HG02981 (cell line): Measurements from ENCODE around the gene SNAP91.
"Not testable (repeated sequence)": the region's sequence is repeated elsewhere in the genome, so short reads cannot be mapped to it uniquely, and the experiment has no call there.

Experiments
- ATAC-seq: cut with Tn5 transposase; IDR thresholded peaks from one replicate; pipeline ENCODE4 v1.9.1; 2021; ENCODE audit warnings: mild to moderate bottlenecking, moderate library complexity; ENCODE audit not compliant: unreplicated experiment

SNAP91 gene

GRCh38 chr6:83708970-83709747 lies at the start of gene SNAP91:
TSS of gene SNAP91 (minus strand) at chr6:83709101. CDS start at chr6:83707927, 1,174 bp downstream.
- no peak for ATAC-seq

GRCh38 chr6:83758533-83758932 lies 49.6 kb upstream of the SNAP91 start:
- ATAC-seq, result no peak

- no peak for ATAC-seq
Observed at GRCh38 chr6:83757021-83757420, 48.1 kb upstream of the SNAP91 start.

GRCh38 chr6:83756565-83756964 lies 47.7 kb upstream of the SNAP91 start:
- no peak for ATAC-seq

GRCh38 chr6:83752375-83752774 lies 43.5 kb upstream of the SNAP91 start:
- ATAC-seq, result not testable (repeated sequence)

- no peak for ATAC-seq
Observed at GRCh38 chr6:83741089-83741488, 32.2 kb upstream of the SNAP91 start.

- no peak for ATAC-seq
Observed at GRCh38 chr6:83735461-83735860, 26.6 kb upstream of the SNAP91 start.

GRCh38 chr6:83729871-83730270 lies 21.0 kb upstream of the SNAP91 start:
- ATAC-seq, result no peak

GRCh38 chr6:83722876-83723275 lies 14.0 kb upstream of the SNAP91 start:
- no peak for ATAC-seq

- ATAC-seq, result no peak
Observed at GRCh38 chr6:83717809-83718208, 8.9 kb upstream of the SNAP91 start.

- ATAC-seq, result no peak
Observed at GRCh38 chr6:83711958-83712357, 3.1 kb upstream of the SNAP91 start.

- ATAC-seq, result no peak
Observed at GRCh38 chr6:83709748-83710050, 798 bp upstream of the SNAP91 start.

- no peak for ATAC-seq
Observed at GRCh38 chr6:83708546-83708969, 343 bp downstream of the SNAP91 start.

GRCh38 chr6:83707829-83708545 lies 914 bp downstream of the SNAP91 start:
- ATAC-seq, result no peak

- ATAC-seq, result no peak
Observed at GRCh38 chr6:83702749-83703148, 6.2 kb downstream of the SNAP91 start.

- ATAC-seq, result no peak
Observed at GRCh38 chr6:83702077-83702476, 6.8 kb downstream of the SNAP91 start.

GRCh38 chr6:83696674-83697073 lies 12.2 kb downstream of the SNAP91 start:
- no peak for ATAC-seq

- no peak for ATAC-seq
Observed at GRCh38 chr6:83685481-83685880, 23.4 kb downstream of the SNAP91 start.

GRCh38 chr6:83677791-83678190 lies 31.1 kb downstream of the SNAP91 start:
- no peak for ATAC-seq

GRCh38 chr6:83637953-83638352 lies 70.9 kb downstream of the SNAP91 start:
- no peak for ATAC-seq

GRCh38 chr6:83636800-83637199 lies 72.1 kb downstream of the SNAP91 start:
- ATAC-seq, result no peak

GRCh38 chr6:83633609-83634008 lies 75.3 kb downstream of the SNAP91 start:
- no peak for ATAC-seq
